ENCODE measurements around the gene KRT6C.

DNA sequence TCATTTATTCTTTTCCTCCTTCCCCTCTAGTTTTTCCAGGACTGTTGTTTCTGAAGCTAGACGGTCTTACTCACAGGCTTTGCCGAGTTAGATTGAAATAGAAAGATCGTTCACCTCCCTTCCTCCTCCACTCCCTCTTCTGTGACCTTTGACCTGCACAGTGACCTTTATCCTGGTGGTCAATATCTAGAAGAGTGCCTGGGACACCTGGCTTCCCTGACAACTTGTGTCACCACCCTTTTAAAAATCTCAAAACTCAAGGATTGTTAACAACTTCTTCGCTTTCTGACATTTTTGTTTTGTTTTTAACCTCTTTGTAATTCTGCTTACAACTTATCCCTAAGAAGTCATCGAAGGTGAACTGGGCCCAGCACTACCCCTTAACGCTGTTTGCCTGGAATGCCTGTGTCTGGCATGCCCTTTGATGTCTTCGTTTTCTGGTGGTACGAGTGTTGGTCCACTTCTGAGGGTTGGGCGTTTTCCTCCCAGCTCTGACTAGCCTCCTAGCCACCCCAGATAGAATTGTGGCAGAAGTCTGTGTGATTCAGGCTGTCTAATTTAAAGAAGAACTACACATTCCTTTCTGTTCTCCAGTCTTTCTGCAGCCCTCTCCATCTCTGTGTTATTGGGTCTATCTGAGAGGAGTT, 36.7 kb downstream of the KRT6C start:
- TF ChIP-seq, protein P1, sequence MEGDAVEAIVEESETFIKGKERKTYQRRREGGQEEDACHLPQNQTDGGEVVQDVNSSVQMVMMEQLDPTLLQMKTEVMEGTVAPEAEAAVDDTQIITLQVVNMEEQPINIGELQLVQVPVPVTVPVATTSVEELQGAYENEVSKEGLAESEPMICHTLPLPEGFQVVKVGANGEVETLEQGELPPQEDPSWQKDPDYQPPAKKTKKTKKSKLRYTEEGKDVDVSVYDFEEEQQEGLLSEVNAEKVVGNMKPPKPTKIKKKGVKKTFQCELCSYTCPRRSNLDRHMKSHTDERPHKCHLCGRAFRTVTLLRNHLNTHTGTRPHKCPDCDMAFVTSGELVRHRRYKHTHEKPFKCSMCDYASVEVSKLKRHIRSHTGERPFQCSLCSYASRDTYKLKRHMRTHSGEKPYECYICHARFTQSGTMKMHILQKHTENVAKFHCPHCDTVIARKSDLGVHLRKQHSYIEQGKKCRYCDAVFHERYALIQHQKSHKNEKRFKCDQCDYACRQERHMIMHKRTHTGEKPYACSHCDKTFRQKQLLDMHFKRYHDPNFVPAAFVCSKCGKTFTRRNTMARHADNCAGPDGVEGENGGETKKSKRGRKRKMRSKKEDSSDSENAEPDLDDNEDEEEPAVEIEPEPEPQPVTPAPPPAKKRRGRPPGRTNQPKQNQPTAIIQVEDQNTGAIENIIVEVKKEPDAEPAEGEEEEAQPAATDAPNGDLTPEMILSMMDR (IDR thresholded peaks at IDR 0.05; ENCODE audit: insufficient read depth, low read length, poor library complexity, severe bottlenecking): no peak
- no peak for TF ChIP-seq EZH2phosphoT487 (conservative IDR thresholded peaks at IDR 0.05; ENCODE audit: low read length)
